OCI-LY7 (cell line): ENCODE measurements around the gene S1PR1. TPM values are rescaled to one million over a fixed set of nuclear protein-coding genes. Genes with fewer than 3 reads are reported as not detected.

Source experiments
- Bru-seq: library from RNA; stranded (reverse); fragments of 400-500 nt; gene quantifications from one replicate; lab custom pipeline; 2021; lab: Mats Ljungman, UMichigan
- BruChase-seq, 2 experiments: library from RNA; stranded (reverse); fragments of 400-500 nt; gene quantifications; one replicate each; lab custom pipeline; 2021; lab: Mats Ljungman, UMichigan
- BruUV-seq: library from RNA; stranded (reverse); fragments of 400-500 nt; replicated peaks from 2 replicates; lab custom pipeline; 2021; lab: Mats Ljungman, UMichigan
- CTCF ChIA-PET: fragments of 300-600 bp; sonication (Branson Sonifier 250); formaldehyde crosslinking; loops from one replicate; lab custom pipeline; 2022; ENCODE audit warnings: antibody characterized with exemption; ENCODE audit not compliant: unreplicated experiment; lab: Charles Lee
- POLR2A ChIA-PET: fragments of 300-600 bp; sonication (Branson Sonifier 250); formaldehyde crosslinking; loops from one replicate; lab custom pipeline; 2022; ENCODE audit warnings: antibody characterized with exemption; lab: Charles Lee
- DNase-seq: peaks from one replicate; pipeline ENCODE4 v3.0.0-alpha.2; 2015; ENCODE audit warnings: low spot score
- H2AFZ ChIP-seq: fragments of 200-600 bp; sonication (generic), shearing (Covaris generic); 2 replicates; pipeline ENCODE4 v1.6.1; 2014; ENCODE audit warnings: mild to moderate bottlenecking, antibody characterized with exemption, low read length, moderate library complexity
- H3K27ac ChIP-seq: fragments of 200-600 bp; sonication (generic); 2 replicates; pipeline ENCODE4 v1.5.1; 2014; ENCODE audit warnings: mixed run types, low read depth, mild to moderate bottlenecking, moderate library complexity, low read length, inconsistent platforms; ENCODE audit not compliant: poor library complexity, severe bottlenecking
- H3K36me3 ChIP-seq: fragments of 200-600 bp; sonication (generic); 2 replicates; pipeline ENCODE4 v1.6.1; 2014; ENCODE audit warnings: mild to moderate bottlenecking, antibody characterized with exemption, low read length, moderate library complexity, mixed read lengths; ENCODE audit not compliant: insufficient read depth
- H3K4me1 ChIP-seq: fragments of 200-600 bp; sonication (generic); 2 replicates; pipeline ENCODE4 v1.5.1; 2014; ENCODE audit warnings: mild to moderate bottlenecking, low read length; ENCODE audit not compliant: insufficient read depth, poor library complexity, severe bottlenecking
- H3K4me2 ChIP-seq: fragments of 200-600 bp; sonication (generic); 2 replicates; pipeline ENCODE4 v1.6.1; 2014; ENCODE audit warnings: mild to moderate bottlenecking, low read length
- H3K4me3 ChIP-seq: fragments of 200-600 bp; sonication (generic); 2 replicates; pipeline ENCODE4 v1.5.1; 2014; ENCODE audit warnings: mild to moderate bottlenecking, low read depth, low read length; ENCODE audit not compliant: poor library complexity, severe bottlenecking
- H3K79me2 ChIP-seq: fragments of 200-600 bp; sonication (generic); 2 replicates; pipeline ENCODE4 v1.6.1; 2016; ENCODE audit warnings: low read depth, mild to moderate bottlenecking, low read length, moderate library complexity, mixed read lengths; ENCODE audit not compliant: insufficient read depth
- H3K9me2 ChIP-seq: fragments of 200-600 bp; sonication (generic); 2 replicates; pipeline ENCODE4 v1.6.1; 2016; ENCODE audit warnings: mild to moderate bottlenecking, low read length, mixed read lengths; ENCODE audit not compliant: insufficient read depth
- H3K9me3 ChIP-seq: fragments of 200-600 bp; sonication (generic); 2 replicates; pipeline ENCODE4 v1.6.1; 2014; ENCODE audit warnings: mild to moderate bottlenecking, mixed run types, low read length, mixed read lengths
- H4K20me1 ChIP-seq: fragments of 200-600 bp; sonication (generic); 2 replicates; pipeline ENCODE4 v1.6.1; 2014; ENCODE audit warnings: mild to moderate bottlenecking, antibody characterized with exemption, low read length, moderate library complexity, mixed read lengths; ENCODE audit not compliant: insufficient read depth
- EZH2phosphoT487 ChIP-seq: fragments of 200-600 bp; sonication (generic); IDR thresholded peaks from 2 replicates; pipeline ENCODE4 v1.6.1; 2018; ENCODE audit warnings: low read depth, borderline replicate concordance, mild to moderate bottlenecking, mixed run types, antibody characterized with exemption, low read length, moderate library complexity, mixed read lengths
- intact Hi-C: fragments of 100-400 bp; cut with micrococcal nuclease; formaldehyde crosslinking; loops from one replicate; pipeline ENCODE4 v1.10.0; 2022; ENCODE audit not compliant: unreplicated experiment
- long read RNA-seq: library from polyadenylated mRNA; stranded (forward); transcript quantifications from one replicate; pipeline ENCODE4 v2.0.0, GENCODE V29; 2022
- total RNA-seq, 2 experiments: library from RNA; depleted of rRNA in 1 of 2; stranded (reverse); fragments of >200 nt in 1 of 2; shearing (Covaris generic) in 1 of 2; gene quantifications; 2 replicates each; pipeline ENCODE4 v1.2.3, GENCODE V29; 2014 to 2022
- TF ChIP-seq, protein P1 (sequence below): fragments of 200-600 bp; sonication (generic); conservative IDR thresholded peaks from 2 replicates; pipeline ENCODE4 v1.5.1; 2014; ENCODE audit warnings: mild to moderate bottlenecking, antibody characterized with exemption, low read length, moderate library complexity, mixed read lengths

Gene S1PR1
- 0.41 and 1.1 TPM in 2 replicates for total RNA-seq (2014; rRNA removed; shearing (Covaris generic))
- 0.13 TPM in 1 of 2 replicates, not detected in the other for total RNA-seq (2022)
- not detected for Bru-seq, nascent RNA
- BruChase-seq, experiment 1, labeled RNA remaining after a 6-hour chase, result not detected
- BruChase-seq, experiment 2, labeled RNA remaining after a 2-hour chase, result percentile 21 among the genes with signal in this experiment
- long read RNA-seq, result 0 reads

DNA sequence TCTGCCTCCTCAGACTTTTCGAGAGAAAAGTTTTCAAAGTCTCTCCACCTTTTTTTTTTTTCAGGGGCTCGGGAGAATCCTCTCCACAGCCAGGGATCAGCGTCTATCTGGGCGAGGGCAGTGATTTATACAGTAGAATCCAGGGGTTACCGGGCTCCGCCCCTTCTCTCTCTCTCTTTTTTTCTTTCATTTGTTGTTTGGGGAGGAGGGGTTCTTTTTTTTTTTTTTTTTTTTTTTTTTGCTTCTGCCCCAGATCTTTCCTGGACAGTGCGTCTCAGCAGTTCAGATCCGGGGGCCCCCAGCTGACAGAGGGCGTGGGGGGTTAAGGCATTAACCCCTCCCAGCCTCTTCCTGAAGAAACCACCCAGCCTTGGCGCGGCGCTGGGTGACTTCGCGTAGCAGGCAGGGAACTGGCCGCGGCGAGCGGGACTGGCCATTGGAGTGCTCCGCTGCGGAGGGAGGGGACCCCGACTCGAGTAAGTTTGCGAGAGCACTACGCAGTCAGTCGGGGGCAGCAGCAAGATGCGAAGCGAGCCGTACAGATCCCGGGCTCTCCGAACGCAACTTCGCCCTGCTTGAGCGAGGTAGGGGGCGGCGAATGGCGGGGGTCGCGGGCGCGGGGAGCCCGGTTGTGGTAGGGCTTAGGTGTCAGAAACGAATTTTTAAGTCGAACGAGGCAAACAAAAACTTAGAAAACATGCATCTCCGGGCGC is at the start of gene S1PR1:
Gene S1PR1 (plus strand): TSS at position 504 of the 713 bp plus-strand sequence. CDS start 1,966 bp downstream, outside the sequence.
- Histone ChIP-seq H4K20me1 (0 out of 2 replicates have a peak, but pooled peaks cover 6% of the 10 kb centered on the region), H3K4me3 (peak within 1 kb of the TSS; percentile 64), H3K9me3 (no peaks in the 10 kb centered on the region), H2AFZ (peak within 1 kb of the TSS; percentile 25; the same call in 1 of the 2 replicates), H3K27ac (no peak within 1 kb of the TSS), H3K4me1 (peaks cover 38% of the 10 kb centered on the region), H3K79me2 (no peaks in the 10 kb centered on the region), H3K4me2 (peak within 1 kb of the TSS; percentile 64), H3K9me2 (no peaks in the 10 kb centered on the region), H3K36me3 (no peaks in the 10 kb centered on the region)
- POLR2A ChIA-PET, result interaction anchor here (0.7 to 1.0 kb wide), 4 partner anchors 11 to 1979 kb away, joined by 3 to 6 read pairs (median 4); no protein-coding TSS in a partner anchor
- intact Hi-C loops, result loop anchor here (5.0 kb wide), 2 partner anchors 99 to 309 kb away; no protein-coding TSS in a partner anchor
- no TSS peak for BruUV-seq
- peak; percentile 40; the same call in 1 of the 2 replicates for TF ChIP-seq EZH2phosphoT487
- TF ChIP-seq, protein P1, sequence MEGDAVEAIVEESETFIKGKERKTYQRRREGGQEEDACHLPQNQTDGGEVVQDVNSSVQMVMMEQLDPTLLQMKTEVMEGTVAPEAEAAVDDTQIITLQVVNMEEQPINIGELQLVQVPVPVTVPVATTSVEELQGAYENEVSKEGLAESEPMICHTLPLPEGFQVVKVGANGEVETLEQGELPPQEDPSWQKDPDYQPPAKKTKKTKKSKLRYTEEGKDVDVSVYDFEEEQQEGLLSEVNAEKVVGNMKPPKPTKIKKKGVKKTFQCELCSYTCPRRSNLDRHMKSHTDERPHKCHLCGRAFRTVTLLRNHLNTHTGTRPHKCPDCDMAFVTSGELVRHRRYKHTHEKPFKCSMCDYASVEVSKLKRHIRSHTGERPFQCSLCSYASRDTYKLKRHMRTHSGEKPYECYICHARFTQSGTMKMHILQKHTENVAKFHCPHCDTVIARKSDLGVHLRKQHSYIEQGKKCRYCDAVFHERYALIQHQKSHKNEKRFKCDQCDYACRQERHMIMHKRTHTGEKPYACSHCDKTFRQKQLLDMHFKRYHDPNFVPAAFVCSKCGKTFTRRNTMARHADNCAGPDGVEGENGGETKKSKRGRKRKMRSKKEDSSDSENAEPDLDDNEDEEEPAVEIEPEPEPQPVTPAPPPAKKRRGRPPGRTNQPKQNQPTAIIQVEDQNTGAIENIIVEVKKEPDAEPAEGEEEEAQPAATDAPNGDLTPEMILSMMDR, result no peak
- no peak for DNase-seq
- CTCF ChIA-PET, result no interaction called here

DNA sequence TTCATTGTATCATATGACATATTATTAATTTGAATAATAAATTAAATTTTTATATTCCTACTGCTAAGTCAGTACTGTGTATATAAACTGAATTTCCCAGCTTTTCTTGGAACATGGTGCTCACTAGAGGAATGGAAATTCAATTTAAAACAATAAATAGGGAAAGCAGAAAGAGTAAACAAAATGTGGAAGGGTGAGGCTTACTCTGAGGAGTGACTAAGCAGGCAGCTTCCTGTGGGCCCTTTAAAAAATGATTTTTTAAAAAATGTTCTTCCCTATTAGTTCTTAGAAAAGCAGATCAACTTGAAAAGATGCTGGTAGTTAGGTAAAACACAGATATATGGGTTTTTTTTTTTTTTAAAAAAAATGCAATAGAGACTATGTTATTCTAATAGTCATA is 49.5 kb upstream of the S1PR1 start:
- ChIA-PET CTCF (no interaction called here), POLR2A (interaction anchor here (0.5 to 1.5 kb wide), 4 partner anchors 11 to 260 kb away, joined by 3 read pairs; no protein-coding TSS in a partner anchor)
- Histone ChIP-seq H3K4me3 (no peak overlapping the region), H3K9me2 (no peaks in the 10 kb centered on the region), H3K79me2 (no peaks in the 10 kb centered on the region), H3K4me2 (no peak overlapping the region), H4K20me1 (no peaks in the 10 kb centered on the region), H3K9me3 (no peaks in the 10 kb centered on the region), H3K36me3 (no peaks in the 10 kb centered on the region), H3K4me1 (no peaks in the 10 kb centered on the region), H3K27ac (no peak overlapping the region), H2AFZ (no peak overlapping the region)
- intact Hi-C loops, result no loop called here
- TF ChIP-seq EZH2phosphoT487, result no peak
- TF ChIP-seq, protein P1, result no peak
- no TSS peak for BruUV-seq
- no peak for DNase-seq
